KMS-11 (cell line): ENCODE data around the gene ASCC1.

Experiments used
- H2AFZ ChIP-seq: fragments of 200-600 bp; sonication (generic); 2 replicates; pipeline ENCODE4 v1.6.1; 2016; ENCODE audit warnings: antibody characterized with exemption, mixed run types, low read depth
- H3K27ac ChIP-seq: fragments of 200-600 bp; sonication (generic); 2 replicates; pipeline ENCODE4 v1.6.1; 2016; ENCODE audit warnings: mild to moderate bottlenecking, mixed run types
- H3K27me3 ChIP-seq: fragments of 200-600 bp; sonication (generic); 2 replicates; pipeline ENCODE4 v1.6.1; 2017; ENCODE audit warnings: mild to moderate bottlenecking, low read depth, mixed run types, moderate library complexity; ENCODE audit not compliant: insufficient read depth
- H3K36me3 ChIP-seq: fragments of 200-600 bp; sonication (generic); 2 replicates; pipeline ENCODE4 v1.6.1; 2017; ENCODE audit warnings: mild to moderate bottlenecking, mixed run types; ENCODE audit not compliant: insufficient read depth
- H3K4me1 ChIP-seq: fragments of 200-600 bp; sonication (generic); 2 replicates; pipeline ENCODE4 v1.6.1; 2016; ENCODE audit warnings: mild to moderate bottlenecking, low read depth, mixed run types; ENCODE audit not compliant: poor library complexity, severe bottlenecking
- H3K4me2 ChIP-seq: fragments of 200-600 bp; sonication (generic); 2 replicates; pipeline ENCODE4 v1.7.0; 2016; ENCODE audit warnings: mild to moderate bottlenecking, mixed run types
- H3K4me3 ChIP-seq: fragments of 200-600 bp; sonication (generic); IDR thresholded peaks from 2 replicates; pipeline ENCODE4 v1.6.1; 2017; ENCODE audit warnings: low read depth, low read length, mixed read lengths; ENCODE audit not compliant: insufficient read depth
- H3K79me2 ChIP-seq: fragments of 200-600 bp; sonication (generic); 2 replicates; pipeline ENCODE4 v1.6.1; 2016; ENCODE audit warnings: low read depth, mixed run types; ENCODE audit not compliant: insufficient read depth
- H3K9ac ChIP-seq: fragments of 200-600 bp; sonication (generic); 2 replicates; pipeline ENCODE4 v1.6.1; 2016; ENCODE audit warnings: mild to moderate bottlenecking, mixed run types
- H4K20me1 ChIP-seq: fragments of 200-600 bp; sonication (generic); 2 replicates; pipeline ENCODE4 v1.6.1; 2016; ENCODE audit warnings: mild to moderate bottlenecking, mixed run types; ENCODE audit not compliant: insufficient read depth
- CTCF ChIP-seq: fragments of 200-600 bp; sonication (generic); conservative IDR thresholded peaks from 2 replicates; pipeline ENCODE4 v1.6.1; 2017; ENCODE audit warnings: low read depth, mild to moderate bottlenecking, antibody characterized with exemption, low read length, moderate library complexity, mixed read lengths

The ASCC1 gene

DNA sequence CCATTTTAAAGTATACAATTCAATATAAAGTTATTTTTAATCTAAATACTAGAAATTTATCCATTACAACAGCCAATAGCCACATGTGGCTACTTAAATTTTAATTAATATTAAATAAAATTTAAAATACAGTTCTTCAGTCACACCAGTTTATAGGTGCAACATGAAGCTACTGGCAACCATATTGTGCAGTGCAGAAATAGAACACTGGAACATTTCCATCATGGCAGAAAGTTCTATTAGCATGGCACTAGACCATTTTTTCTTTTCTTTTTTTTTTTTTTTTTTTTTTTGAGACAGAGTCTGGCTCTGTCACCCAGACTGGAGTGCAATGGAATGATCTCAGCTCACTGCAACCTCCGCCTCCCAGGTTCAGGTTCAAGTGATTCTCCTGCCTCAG lies 5.2 kb upstream of the ASCC1 start:
- TF ChIP-seq CTCF, result no peak
- Histone ChIP-seq H3K4me1 (peaks cover 37% of the 10 kb centered on the region), H3K4me2 (no peak overlapping the region), H3K27ac (no peak overlapping the region), H3K9ac (no peak overlapping the region), H3K27me3 (no peaks in the 10 kb centered on the region), H2AFZ (no peak overlapping the region), H3K4me3 (no peak overlapping the region), H4K20me1 (no peaks in the 10 kb centered on the region), H3K36me3 (no peaks in the 10 kb centered on the region), H3K79me2 (peaks cover 51% of the 10 kb centered on the region)

DNA sequence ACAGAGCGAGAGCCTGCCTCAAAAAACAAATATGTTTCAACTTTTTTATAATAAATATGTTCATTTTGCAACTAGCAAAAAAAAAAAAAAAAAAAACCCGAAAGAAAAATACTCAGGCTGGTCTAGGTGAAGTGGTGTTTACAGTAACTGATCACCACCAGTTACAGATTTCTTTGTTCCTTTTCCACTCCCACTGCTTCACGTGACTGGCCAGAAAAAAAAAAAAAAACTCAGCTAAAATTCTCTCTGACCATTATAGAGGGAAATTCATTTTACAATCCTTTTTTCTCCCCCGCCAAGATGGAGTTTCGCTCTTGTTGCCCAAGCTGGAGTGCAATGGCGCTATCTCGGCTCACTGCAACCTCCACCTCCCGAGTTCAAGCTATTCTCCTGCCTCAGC lies 4.6 kb upstream of the ASCC1 start:
- no peak overlapping the region for H2AFZ ChIP-seq
- no peak overlapping the region for H3K4me3 ChIP-seq
- H3K27me3 ChIP-seq, result no peaks in the 10 kb centered on the region
- TF ChIP-seq CTCF, result no peak
- H3K4me2 ChIP-seq, result no peak overlapping the region
- H3K9ac ChIP-seq, result no peak overlapping the region
- peaks cover 37% of the 10 kb centered on the region for H3K4me1 ChIP-seq
- peaks cover 51% of the 10 kb centered on the region for H3K79me2 ChIP-seq
- H4K20me1 ChIP-seq, result no peaks in the 10 kb centered on the region
- no peaks in the 10 kb centered on the region for H3K36me3 ChIP-seq
- H3K27ac ChIP-seq, result no peak overlapping the region

DNA sequence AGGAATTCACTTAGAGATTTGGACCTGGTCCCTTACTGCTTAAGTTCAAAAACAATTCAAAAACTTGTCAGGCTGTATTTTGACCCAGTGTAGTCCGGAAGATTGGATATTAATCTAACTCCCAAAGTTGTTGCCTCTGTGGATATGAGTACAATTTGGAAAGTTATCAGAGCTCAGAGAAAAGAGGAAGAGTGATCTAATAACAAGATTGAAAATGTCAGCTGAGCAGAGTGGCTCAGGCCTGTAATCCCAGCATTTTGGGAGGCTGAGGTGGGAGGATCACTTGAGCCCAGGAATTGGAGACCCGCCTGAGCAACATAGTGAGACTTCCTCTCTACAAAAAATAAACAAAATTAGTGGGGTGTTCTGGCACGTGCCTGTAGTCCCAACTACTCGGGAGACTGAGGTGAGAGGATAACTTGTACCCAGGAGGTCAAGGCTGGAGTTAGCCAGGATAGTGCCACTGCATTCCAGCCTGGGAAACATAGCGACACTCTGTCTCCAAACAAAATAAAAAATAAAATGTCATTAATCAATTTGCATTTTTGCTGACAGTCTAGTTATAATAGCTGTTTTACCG lies 3.2 kb upstream of the ASCC1 start:
- H4K20me1 ChIP-seq, result no peaks in the 10 kb centered on the region

GRCh38 chr10:72218726-72219125 lies 2.6 kb upstream of the ASCC1 start:
- no peak for TF ChIP-seq CTCF
- Histone ChIP-seq H3K4me2 (no peak overlapping the region), H3K4me1 (peaks cover 41% of the 10 kb centered on the region)

More for the DNA sequence above, 3.2 kb upstream of the ASCC1 start:
- Histone ChIP-seq H3K27ac (no peak overlapping the region), H2AFZ (no peak overlapping the region), H3K36me3 (no peaks in the 10 kb centered on the region), H3K4me2 (no peak overlapping the region), H3K79me2 (peaks cover 63% of the 10 kb centered on the region), H3K27me3 (no peaks in the 10 kb centered on the region), H3K4me3 (no peak overlapping the region), H3K4me1 (peaks cover 46% of the 10 kb centered on the region), H3K9ac (no peak overlapping the region)
- no peak for TF ChIP-seq CTCF

More at GRCh38 chr10:72218726-72219125, 2.6 kb upstream of the ASCC1 start:
- Histone ChIP-seq H3K4me3 (no peak overlapping the region), H3K79me2 (peaks cover 59% of the 10 kb centered on the region), H2AFZ (no peak overlapping the region), H3K9ac (no peak overlapping the region), H3K27me3 (no peaks in the 10 kb centered on the region), H4K20me1 (no peaks in the 10 kb centered on the region), H3K36me3 (no peaks in the 10 kb centered on the region), H3K27ac (no peak overlapping the region)
